Thymus (tissue), 14 donors: ENCODE measurements around the gene MMEL1. TPM values are rescaled to one million over a fixed set of nuclear protein-coding genes. Genes with fewer than 3 reads are reported as not detected.
"Not testable (repeated sequence)": the region's sequence is repeated elsewhere in the genome, so short reads cannot be mapped to it uniquely, and the experiment has no call there.

Experiments used
- DNase-seq, 9 donors: peaks; one replicate each; pipeline ENCODE4 v3.0.0-alpha.2; 2013; ENCODE audit warnings: low spot score in 9 of 9, low read depth in 6 of 9, missing footprints in 1 of 9
- H3K27ac ChIP-seq, 2 donors: one replicate each; pipeline ENCODE4 v1.5.1; 2013; ENCODE audit warnings: control low read depth in 1 of 2, low read depth in 1 of 2, low read length in 1 of 2, mild to moderate bottlenecking in 1 of 2, moderate library complexity in 1 of 2
- H3K27me3 ChIP-seq, 2 donors: one replicate each; pipeline ENCODE4 v1.5.1; 2013; ENCODE audit warnings: low read length in 1 of 2; ENCODE audit not compliant: control insufficient read depth in 2 of 2, insufficient read depth in 1 of 2
- H3K36me3 ChIP-seq, 2 donors: one replicate each; pipeline ENCODE4 v1.5.1; 2013; ENCODE audit warnings: low read length in 1 of 2, mild to moderate bottlenecking in 1 of 2, moderate library complexity in 1 of 2; ENCODE audit not compliant: control insufficient read depth in 2 of 2, insufficient read depth in 2 of 2
- H3K4me1 ChIP-seq, 2 donors: one replicate each; pipeline ENCODE4 v1.5.1; 2013; ENCODE audit warnings: low read length in 2 of 2; ENCODE audit not compliant: control insufficient read depth in 2 of 2, insufficient read depth in 2 of 2
- H3K4me3 ChIP-seq, 2 donors: one replicate each; pipeline ENCODE4 v1.5.1; 2013; ENCODE audit warnings: low read length in 2 of 2, control low read depth in 1 of 2, mild to moderate bottlenecking in 1 of 2
- H3K9me3 ChIP-seq, 2 donors: one replicate each; pipeline ENCODE4 v1.5.1; 2013; ENCODE audit warnings: low read length in 1 of 2, mild to moderate bottlenecking in 1 of 2; ENCODE audit not compliant: control insufficient read depth in 2 of 2, insufficient read depth in 1 of 2
- WGBS: extraction: QIAGEN DNeasy Blood & Tissue Kit; methylation state at CpG from one replicate; pipeline ENCODE4 v1.1.7; 2013; 5-methylcytosine and 5-hydroxymethylcytosine counted together
- long read RNA-seq, 10 donors: transcript quantifications; one replicate each; lab custom pipeline, GENCODE V29; 2026
- polyA plus RNA-seq: library from polyadenylated mRNA; stranded (reverse); fragments of 200-250 nt; gene quantifications from one replicate; pipeline ENCODE4 v1.2.3, GENCODE V29; 2013
- total RNA-seq: library from RNA; stranded (reverse); fragments of 120-200 nt; gene quantifications from one replicate; pipeline ENCODE4 v1.2.4, GENCODE V29; 2013
- donor health status: healthy.

The MMEL1 gene, protein sequence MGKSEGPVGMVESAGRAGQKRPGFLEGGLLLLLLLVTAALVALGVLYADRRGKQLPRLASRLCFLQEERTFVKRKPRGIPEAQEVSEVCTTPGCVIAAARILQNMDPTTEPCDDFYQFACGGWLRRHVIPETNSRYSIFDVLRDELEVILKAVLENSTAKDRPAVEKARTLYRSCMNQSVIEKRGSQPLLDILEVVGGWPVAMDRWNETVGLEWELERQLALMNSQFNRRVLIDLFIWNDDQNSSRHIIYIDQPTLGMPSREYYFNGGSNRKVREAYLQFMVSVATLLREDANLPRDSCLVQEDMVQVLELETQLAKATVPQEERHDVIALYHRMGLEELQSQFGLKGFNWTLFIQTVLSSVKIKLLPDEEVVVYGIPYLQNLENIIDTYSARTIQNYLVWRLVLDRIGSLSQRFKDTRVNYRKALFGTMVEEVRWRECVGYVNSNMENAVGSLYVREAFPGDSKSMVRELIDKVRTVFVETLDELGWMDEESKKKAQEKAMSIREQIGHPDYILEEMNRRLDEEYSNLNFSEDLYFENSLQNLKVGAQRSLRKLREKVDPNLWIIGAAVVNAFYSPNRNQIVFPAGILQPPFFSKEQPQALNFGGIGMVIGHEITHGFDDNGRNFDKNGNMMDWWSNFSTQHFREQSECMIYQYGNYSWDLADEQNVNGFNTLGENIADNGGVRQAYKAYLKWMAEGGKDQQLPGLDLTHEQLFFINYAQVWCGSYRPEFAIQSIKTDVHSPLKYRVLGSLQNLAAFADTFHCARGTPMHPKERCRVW
- total RNA-seq (0.33 TPM), polyA plus RNA-seq (1.8 TPM)
- long read RNA-seq, donor 1: 0 reads
- long read RNA-seq, donor 2: 0 reads
- long read RNA-seq, donor 3: 0 reads
- long read RNA-seq, donor 4: 0 reads
- long read RNA-seq, donor 5: 0 reads
- long read RNA-seq, donor 6: 0 reads
- long read RNA-seq, donor 7: 0 reads
- long read RNA-seq, donor 8: 0 reads
- long read RNA-seq, donor 9: 0 reads
- long read RNA-seq, donor 10: 0 reads

DNA sequence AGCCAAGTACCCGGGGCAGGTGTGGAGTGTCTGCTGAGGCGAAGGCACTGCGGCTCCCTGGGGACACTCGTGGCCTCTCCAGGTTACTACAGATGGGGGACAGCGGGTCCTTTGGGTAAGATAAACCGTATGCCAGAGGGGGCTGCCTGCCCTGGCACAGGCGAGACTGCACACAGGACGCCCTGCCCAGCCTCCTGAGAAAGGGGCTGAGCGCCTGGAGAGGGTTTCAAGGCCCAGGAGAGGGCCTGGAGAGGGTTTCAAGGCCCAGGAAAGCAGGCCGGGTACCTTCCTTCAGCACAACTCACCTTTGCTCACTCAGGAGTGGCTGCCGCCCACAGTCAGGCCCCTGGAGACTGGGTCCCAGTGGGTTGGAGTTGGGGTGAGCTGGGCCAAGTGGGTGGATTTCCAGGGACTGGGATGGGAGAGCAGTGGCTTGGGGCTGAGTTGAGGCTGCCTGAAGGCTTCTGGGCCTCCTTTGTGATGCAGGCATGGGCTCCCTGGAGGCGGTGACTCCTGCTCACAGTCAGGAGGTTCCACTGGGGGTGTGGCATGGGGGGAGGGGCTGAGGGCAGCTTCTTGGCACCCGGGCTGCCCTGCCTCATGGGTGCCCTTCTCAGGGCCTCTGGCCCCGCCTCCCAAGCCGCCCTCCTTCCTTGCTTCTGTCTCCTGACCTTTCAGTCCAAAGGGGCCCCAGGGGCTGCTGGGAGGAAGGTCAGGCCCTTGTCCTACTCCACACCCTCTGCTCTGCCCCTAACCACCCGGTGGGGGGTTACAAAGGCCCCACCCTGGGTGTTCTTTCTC, at the start of gene MMEL1:
MMEL1 (minus strand) TSS at position 456 of the 801 bp plus-strand sequence. CDS start 3,532 bp downstream, outside the sequence.
- Histone ChIP-seq H3K36me3 (no peaks in the 10 kb centered on the region), H3K4me3 (no peak within 1 kb of the TSS), H3K27me3 (peaks cover 24 to 40% of the 10 kb centered on the region in 2 donors), H3K9me3 (peaks cover 15 to 33% of the 10 kb centered on the region in 2 donors), H3K27ac (no peak within 1 kb of the TSS), H3K4me1 (no peaks in the 10 kb centered on the region)
- WGBS: 78% methylated on average over 16 of the region's 16 CpGs
- DNase-seq: no peak

DNA sequence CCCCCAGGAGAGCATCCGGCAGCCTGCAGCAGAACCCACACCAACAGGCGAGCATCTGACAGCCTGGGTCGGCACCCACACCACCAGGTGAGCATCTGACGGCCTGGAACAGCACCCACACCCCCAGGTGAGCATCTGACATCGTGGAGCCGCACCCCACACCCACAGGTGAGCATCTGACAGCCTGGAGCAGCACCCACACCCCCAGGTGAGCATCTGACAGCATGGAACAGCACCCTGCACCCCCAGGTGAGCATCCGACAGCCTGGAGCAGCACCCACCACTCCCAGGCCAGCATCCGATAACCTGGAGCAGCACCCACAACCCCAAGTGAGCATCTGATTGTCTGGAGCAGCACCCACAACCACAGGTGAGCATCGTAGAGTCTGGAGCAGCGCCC, 43.9 kb upstream of the MMEL1 start:
- 73% methylated on average over 3 of the region's 10 CpGs for WGBS
- not testable (repeated sequence) for H3K36me3 ChIP-seq, H3K27me3 ChIP-seq, DNase-seq, H3K4me1 ChIP-seq, H3K27ac ChIP-seq, H3K9me3 ChIP-seq, H3K4me3 ChIP-seq

- H3K4me3 ChIP-seq, H3K4me1 ChIP-seq, H3K36me3 ChIP-seq, DNase-seq, H3K27ac ChIP-seq, H3K27me3 ChIP-seq, H3K9me3 ChIP-seq: not testable (repeated sequence)
- 66% methylated on average over 7 of the region's 11 CpGs for WGBS
Observed at GRCh38 chr1:2671656-2672055, 38.8 kb upstream of the MMEL1 start.

DNA sequence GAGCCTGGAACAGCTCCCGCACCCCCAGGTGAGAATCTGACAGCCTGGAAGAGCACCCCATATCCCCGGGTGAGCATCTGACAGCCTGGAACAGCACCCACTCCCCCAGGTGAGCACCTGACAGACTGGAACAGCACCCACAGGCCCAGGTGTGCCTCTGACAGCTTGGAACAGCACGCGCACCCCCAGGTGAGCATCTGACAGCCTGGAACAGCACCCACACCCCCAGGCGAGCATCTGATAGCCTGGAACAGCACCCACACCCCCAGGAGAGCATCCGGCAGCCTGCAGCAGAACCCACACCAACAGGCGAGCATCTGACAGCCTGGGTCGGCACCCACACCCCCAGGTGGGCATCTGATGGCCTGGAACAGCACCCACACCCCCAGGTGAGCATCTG, 27.0 kb upstream of the MMEL1 start:
- not testable (repeated sequence) for H3K27ac ChIP-seq, H3K36me3 ChIP-seq, DNase-seq, H3K27me3 ChIP-seq, H3K4me3 ChIP-seq, H3K4me1 ChIP-seq
- 62% methylated on average over 7 of the region's 8 CpGs for WGBS
- H3K9me3 ChIP-seq: peaks cover 0 to 12% of the 10 kb centered on the region in 2 donors

DNA sequence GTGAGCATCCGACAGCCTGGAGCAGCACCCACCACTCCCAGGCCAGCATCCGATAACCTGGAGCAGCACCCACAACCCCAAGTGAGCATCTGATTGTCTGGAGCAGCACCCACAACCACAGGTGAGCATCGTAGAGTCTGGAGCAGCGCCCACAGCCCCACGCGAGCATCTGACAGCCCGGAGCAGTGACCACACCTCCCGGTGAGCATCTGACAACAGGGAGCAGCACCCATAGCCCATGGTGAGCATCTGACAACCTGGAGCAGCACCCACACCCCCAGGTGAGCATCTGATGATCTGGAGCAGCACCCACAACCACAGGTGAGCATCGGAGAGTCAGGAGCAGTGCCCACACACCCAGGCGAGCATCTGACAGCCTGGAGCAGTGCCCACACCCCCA, 25.1 kb upstream of the MMEL1 start:
- not testable (repeated sequence) for H3K27me3 ChIP-seq, H3K4me1 ChIP-seq, DNase-seq, H3K4me3 ChIP-seq, H3K36me3 ChIP-seq, H3K27ac ChIP-seq
- 84% methylated on average over 6 of the region's 10 CpGs for WGBS
- H3K9me3 ChIP-seq: peaks cover 0 to 31% of the 10 kb centered on the region in 2 donors

DNA sequence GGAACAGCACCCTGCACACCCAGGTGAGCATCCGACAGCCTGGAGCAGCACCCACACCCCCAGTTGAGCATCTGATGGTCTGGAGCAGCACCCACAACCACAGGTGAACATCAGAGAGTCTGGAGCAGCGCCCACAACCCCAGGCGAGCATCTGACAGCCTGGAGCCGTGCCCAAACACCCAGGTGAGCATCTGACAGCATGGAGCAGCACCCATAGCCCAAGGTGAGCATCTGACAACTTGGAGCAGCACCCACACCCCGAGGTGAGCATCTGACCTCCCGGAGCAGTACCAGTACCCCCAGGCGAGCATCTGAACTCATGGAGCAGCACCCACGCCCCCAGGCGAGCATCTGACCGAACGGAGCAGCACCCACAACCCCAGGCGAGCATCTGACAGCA, 24.3 kb upstream of the MMEL1 start:
- H3K9me3 ChIP-seq: peaks cover 0 to 39% of the 10 kb centered on the region in 2 donors

GRCh38 chr1:2655598-2656434, 23.0 kb upstream of the MMEL1 start:
- peaks cover 0 to 41% of the 10 kb centered on the region in 2 donors for H3K9me3 ChIP-seq
- not testable (repeated sequence) for H3K36me3 ChIP-seq, H3K27me3 ChIP-seq, H3K27ac ChIP-seq, H3K4me3 ChIP-seq, H3K4me1 ChIP-seq
- peak in 1 of 9 donors; percentile 18 for DNase-seq
- 48% methylated on average over 16 of the region's 16 CpGs for WGBS

More for the DNA sequence above, 24.3 kb upstream of the MMEL1 start:
- H3K4me3 ChIP-seq, H3K27ac ChIP-seq, H3K4me1 ChIP-seq, DNase-seq, H3K36me3 ChIP-seq, H3K27me3 ChIP-seq: not testable (repeated sequence)
- 57% methylated on average over 11 of the region's 12 CpGs for WGBS

DNA sequence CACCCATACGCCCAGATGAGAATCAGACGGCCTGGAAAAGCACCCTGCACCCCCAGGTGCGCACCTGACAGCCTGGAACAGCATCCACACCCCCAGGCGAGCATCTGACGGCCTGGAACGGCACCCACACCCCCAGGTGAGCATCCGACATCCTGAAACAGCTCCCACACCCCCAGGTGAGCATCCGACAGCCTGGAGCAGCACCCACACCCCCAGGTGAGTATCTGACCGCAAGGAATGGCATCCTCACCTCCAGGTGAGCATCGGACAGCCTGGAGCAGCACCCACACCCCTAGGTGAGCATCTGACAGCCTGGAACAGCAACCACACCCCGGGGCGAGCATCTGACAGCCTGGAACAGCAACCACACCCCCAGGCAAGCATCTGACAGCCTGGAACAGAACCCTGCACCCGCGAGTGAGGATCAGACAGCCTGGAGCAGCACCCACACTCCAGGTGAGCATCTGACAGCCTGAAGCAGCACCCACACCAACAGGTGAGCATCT, 21.7 kb upstream of the MMEL1 start:
- not testable (repeated sequence) for H3K4me1 ChIP-seq
- WGBS: 49% methylated on average over 14 of the region's 14 CpGs
- peak in 1 of 9 donors; percentile 15 for DNase-seq

More for the DNA sequence above, 21.7 kb upstream of the MMEL1 start:
- H3K27me3 ChIP-seq, H3K36me3 ChIP-seq, H3K27ac ChIP-seq, H3K4me3 ChIP-seq: not testable (repeated sequence)
- peaks cover 0 to 41% of the 10 kb centered on the region in 2 donors for H3K9me3 ChIP-seq
